HG02973 (cell line): ENCODE data around the gene CIAO2B.
"Not testable (repeated sequence)": the region's sequence is repeated elsewhere in the genome, so short reads cannot be mapped to it uniquely, and the experiment has no call there.

ENCODE experiments used
- ATAC-seq: cut with Tn5 transposase; IDR thresholded peaks from one replicate; pipeline ENCODE4 v1.9.1; 2021; ENCODE audit warnings: moderate library complexity; ENCODE audit not compliant: unreplicated experiment

The CIAO2B gene

GRCh38 chr16:66956154-66956457, 21.9 kb upstream of the CIAO2B start:
- ATAC-seq: not testable (repeated sequence)

GRCh38 chr16:66955363-66956153, 21.4 kb upstream of the CIAO2B start:
- ATAC-seq: not testable (repeated sequence)

- no peak for ATAC-seq
These were observed 20.0 kb upstream of the CIAO2B start for GRCh38 chr16:66954097-66954659.

- ATAC-seq: no peak
These were observed 19.4 kb upstream of the CIAO2B start for GRCh38 chr16:66953462-66954096.

GRCh38 chr16:66952430-66953110, 18.4 kb upstream of the CIAO2B start:
- ATAC-seq: no peak

- ATAC-seq: no peak
These were observed 17.0 kb upstream of the CIAO2B start for GRCh38 chr16:66950971-66951790.

GRCh38 chr16:66950437-66950836, 16.2 kb upstream of the CIAO2B start:
- ATAC-seq: peak; percentile 43

- ATAC-seq: no peak
These were observed 15.3 kb upstream of the CIAO2B start for GRCh38 chr16:66949472-66949871.

GRCh38 chr16:66948837-66949225, 14.6 kb upstream of the CIAO2B start:
- no peak for ATAC-seq

GRCh38 chr16:66948134-66948836, 14.1 kb upstream of the CIAO2B start:
- no peak for ATAC-seq

GRCh38 chr16:66947302-66948065, 13.3 kb upstream of the CIAO2B start:
- ATAC-seq: peak; percentile 56

- no peak for ATAC-seq
These were observed 12.7 kb upstream of the CIAO2B start for GRCh38 chr16:66946974-66947301.

- ATAC-seq: no peak
These were observed 12.3 kb upstream of the CIAO2B start for GRCh38 chr16:66946541-66946940.

GRCh38 chr16:66945939-66946338, 11.7 kb upstream of the CIAO2B start:
- no peak for ATAC-seq

GRCh38 chr16:66944971-66945370, 10.8 kb upstream of the CIAO2B start:
- ATAC-seq: not testable (repeated sequence)

- ATAC-seq: no peak
These were observed 9.8 kb upstream of the CIAO2B start for GRCh38 chr16:66944054-66944441.

GRCh38 chr16:66943426-66944053, 9.3 kb upstream of the CIAO2B start:
- ATAC-seq: no peak

- no peak for ATAC-seq
These were observed 8.8 kb upstream of the CIAO2B start for GRCh38 chr16:66942981-66943380.

GRCh38 chr16:66940236-66940635, 6.0 kb upstream of the CIAO2B start:
- no peak for ATAC-seq
